Astrocyte of the spinal cord (primary cell): ENCODE measurements around the gene RECQL5.

Experiments
- DNase-seq: peaks from one replicate; pipeline ENCODE4 v3.0.0; 2011; ENCODE audit warnings: low read depth, low spot score
- H3K4me3 ChIP-seq: 2 replicates; pipeline ENCODE4 v1.5.1; 2011; ENCODE audit warnings: low read depth, mild to moderate bottlenecking, low read length, moderate library complexity
- in situ Hi-C: cut with HindIII; loops from 2 replicates; pipeline ENCODE4 v1.10.0; 2017; ENCODE audit warnings: low sequenced_read_pairs
- TF ChIP-seq, protein P1 (sequence below): IDR thresholded peaks from 2 replicates; pipeline ENCODE4 v1.5.1; 2012; ENCODE audit warnings: low read depth, mild to moderate bottlenecking, low read length, inconsistent platforms

The RECQL5 gene

DNA sequence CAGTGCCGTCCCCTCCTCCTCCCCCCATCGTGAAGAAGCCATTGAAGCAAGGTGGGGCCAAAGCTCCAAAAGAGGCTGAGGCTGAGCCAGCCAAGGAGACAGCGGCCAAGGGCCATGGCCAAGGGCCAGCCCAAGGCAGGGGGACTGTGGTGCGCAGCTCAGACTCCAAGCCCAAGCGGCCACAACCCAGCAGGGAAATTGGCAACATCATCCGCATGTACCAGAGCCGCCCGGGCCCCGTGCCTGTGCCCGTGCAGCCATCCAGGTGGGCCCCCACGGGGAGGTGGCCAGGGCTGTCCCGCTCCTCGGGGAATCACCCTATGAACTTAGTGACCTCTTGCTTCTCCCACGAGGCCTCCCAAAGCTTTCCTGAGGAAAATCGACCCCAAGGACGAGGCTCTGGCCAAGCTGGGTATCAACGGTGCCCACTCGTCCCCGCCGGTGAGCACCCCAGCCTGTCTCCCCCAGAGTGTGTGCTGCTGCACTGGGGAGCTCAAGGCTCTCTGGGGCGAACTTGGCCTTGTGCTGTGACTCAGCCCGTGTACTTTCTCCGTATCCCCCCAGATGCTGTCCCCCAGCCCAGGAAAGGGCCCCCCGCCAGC is 50.3 kb downstream of the RECQL5 start:
- no peak overlapping the region for H3K4me3 ChIP-seq
- TF ChIP-seq, protein P1, sequence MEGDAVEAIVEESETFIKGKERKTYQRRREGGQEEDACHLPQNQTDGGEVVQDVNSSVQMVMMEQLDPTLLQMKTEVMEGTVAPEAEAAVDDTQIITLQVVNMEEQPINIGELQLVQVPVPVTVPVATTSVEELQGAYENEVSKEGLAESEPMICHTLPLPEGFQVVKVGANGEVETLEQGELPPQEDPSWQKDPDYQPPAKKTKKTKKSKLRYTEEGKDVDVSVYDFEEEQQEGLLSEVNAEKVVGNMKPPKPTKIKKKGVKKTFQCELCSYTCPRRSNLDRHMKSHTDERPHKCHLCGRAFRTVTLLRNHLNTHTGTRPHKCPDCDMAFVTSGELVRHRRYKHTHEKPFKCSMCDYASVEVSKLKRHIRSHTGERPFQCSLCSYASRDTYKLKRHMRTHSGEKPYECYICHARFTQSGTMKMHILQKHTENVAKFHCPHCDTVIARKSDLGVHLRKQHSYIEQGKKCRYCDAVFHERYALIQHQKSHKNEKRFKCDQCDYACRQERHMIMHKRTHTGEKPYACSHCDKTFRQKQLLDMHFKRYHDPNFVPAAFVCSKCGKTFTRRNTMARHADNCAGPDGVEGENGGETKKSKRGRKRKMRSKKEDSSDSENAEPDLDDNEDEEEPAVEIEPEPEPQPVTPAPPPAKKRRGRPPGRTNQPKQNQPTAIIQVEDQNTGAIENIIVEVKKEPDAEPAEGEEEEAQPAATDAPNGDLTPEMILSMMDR: no peak
- in situ Hi-C loops: no loop called here
- DNase-seq: no peak

DNA sequence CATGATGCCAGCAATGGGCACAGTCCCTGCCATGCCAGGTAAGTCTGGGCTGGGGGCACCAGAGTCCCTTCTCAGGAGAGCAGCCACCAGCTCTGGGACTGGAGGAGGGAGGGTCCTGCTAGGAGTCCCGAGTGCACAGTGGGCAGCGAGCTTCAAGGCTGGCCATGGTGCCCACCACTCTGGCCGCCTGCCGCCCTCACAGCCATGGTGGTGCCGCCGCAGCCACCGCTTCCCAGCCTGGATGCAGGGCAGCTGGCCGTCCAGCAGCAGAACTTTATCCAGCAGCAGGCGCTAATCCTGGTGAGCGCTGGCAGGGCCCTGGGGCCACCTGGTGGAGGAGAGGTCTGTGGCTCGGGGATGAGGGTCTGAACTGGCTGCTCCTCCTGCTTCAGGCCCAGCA is 51.7 kb downstream of the RECQL5 start:
- TF ChIP-seq, protein P1: no peak
- in situ Hi-C loops: no loop called here

DNA sequence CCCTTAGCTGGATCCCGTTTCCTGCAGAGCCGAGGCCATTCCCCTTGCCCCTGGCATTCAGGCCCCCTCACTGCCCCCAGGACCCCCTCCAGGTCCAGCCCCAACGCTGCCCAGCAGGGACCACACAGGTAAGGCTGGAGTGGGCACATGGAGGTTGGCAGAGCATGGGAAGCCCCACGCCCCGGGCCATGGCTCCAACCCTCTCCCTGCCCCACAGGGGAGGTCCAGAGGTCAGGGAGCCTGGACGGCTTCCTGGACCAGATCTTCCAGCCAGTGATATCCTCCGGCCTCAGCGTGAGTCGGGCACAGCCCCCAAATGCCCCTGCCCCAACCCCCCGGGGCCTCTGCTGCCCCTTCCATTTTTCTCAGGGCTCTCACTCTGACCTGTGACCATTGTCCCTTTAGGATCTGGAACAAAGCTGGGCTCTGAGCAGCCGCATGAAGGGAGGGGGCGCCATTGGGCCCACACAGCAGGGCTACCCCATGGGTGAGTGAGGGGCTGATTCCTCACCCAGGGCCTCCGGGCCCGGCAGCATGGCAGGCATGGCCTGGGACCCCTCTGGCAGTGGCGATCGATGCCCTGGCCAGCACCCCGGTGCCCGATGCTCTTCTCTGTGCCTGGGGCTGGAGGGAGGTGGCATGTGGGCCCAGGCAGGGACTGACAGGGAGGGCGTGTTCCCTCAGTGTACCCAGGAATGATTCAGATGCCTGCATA is 52.2 kb downstream of the RECQL5 start:
- H3K4me3 ChIP-seq: no peak overlapping the region
- in situ Hi-C loops: no loop called here
- TF ChIP-seq, protein P1: no peak
- no peak for DNase-seq

More for the DNA sequence above, 51.7 kb downstream of the RECQL5 start:
- no peak overlapping the region for H3K4me3 ChIP-seq
- no peak for DNase-seq

DNA sequence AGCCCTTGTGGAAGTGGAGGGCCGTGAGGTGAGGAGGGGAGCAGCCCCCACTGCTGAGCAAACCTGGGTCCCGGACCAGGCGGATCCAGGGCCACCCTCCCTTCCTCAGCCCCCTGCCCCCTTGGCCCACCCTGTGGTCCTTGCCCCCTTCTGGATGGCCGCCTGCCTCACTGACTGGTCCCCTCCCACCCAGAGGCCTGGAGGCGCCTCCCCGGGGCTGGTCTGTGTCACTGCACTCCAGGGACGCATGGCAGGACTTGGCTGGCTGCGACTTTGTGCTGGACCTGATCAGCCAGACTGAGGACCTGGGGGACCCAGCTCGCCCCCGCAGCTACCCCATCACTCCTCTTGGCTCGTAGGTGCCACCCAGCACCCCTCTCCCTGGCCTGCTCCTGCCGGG is 52.9 kb downstream of the RECQL5 start:
- H3K4me3 ChIP-seq: no peak overlapping the region
- TF ChIP-seq, protein P1: peak; percentile 13
- in situ Hi-C loops: no loop called here
- DNase-seq: no peak

DNA sequence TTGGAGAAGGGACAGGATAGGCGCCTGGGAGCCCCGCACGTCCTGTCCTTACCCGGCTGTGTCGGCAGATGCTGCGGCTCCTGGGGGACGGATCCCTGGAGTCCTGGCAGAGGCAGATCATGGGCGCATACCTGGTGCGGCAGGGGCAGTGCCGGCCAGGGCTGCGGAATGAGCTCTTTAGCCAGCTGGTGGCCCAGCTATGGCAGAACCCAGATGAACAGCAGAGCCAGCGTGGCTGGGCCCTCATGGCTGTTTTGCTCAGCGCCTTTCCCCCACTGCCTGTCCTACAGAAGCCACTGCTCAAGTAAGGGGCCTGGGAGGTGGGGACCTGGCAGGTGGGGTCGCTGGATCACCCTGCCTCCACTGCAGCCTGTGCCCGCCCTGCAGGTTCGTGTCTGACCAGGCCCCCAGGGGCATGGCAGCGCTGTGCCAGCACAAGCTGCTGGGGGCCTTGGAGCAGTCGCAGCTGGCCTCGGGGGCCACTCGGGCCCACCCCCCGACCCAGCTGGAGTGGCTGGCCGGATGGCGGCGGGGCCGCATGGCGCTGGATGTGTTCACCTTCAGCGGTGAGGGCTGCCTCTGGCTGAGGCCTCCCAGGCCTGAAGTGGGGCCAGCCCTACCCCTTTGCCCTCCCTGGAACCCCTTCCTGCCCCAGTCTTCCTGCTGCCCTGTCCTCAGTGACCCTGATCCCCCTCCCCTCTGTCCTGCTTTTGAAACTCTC is 53.9 kb downstream of the RECQL5 start:
- TF ChIP-seq, protein P1: no peak
- in situ Hi-C loops: no loop called here
- no peak for DNase-seq
- H3K4me3 ChIP-seq: no peak overlapping the region

DNA sequence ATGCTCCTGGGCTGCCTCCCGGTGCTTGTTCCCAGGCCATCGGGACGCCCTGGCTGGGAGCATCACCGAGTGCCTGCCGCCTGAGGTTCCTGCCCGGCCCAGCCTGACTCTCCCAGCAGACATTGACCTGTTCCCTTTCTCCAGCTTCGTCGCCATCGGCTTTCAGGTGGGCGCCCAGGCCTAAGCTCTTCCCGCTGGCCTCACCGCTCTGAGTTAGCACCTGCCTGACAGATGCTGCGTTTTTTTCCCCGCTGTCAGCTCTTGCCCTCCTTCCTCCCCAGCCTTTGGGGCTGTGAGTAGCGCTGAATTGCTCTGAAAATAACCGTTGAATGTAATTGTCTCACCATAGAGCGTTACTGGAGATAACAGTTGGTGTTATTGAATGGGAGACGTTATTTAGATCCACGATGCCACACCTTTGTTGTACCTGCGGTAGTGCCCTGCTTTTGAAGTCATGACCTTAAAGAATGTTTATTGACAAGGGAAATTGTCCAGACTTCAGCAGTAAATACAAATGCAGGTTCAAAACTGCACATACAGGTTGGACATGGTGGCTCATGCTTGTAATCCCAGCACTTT is 55.0 kb downstream of the RECQL5 start:
- TF ChIP-seq, protein P1: no peak
- in situ Hi-C loops: no loop called here
- H3K4me3 ChIP-seq: no peak overlapping the region
- DNase-seq: no peak
